ENCODE results near the gene SEC11A. TPM values are rescaled to one million over a fixed set of nuclear protein-coding genes. Genes with fewer than 3 reads are reported as not detected.

Gene SEC11A
- polyA plus RNA-seq, 3 donors, result 111 to 166 (median 154) TPM

GRCh38 chr15:84656972-84657371 is 59.0 kb downstream of the SEC11A start:
- no peaks in the 10 kb centered on the region for H3K9me3 ChIP-seq (replicated peaks in 1 of 2; ENCODE audit: control insufficient read depth in 1 of 2, insufficient read depth in 1 of 2, low read length in 2 of 2)
- Mint-ChIP-seq H3K27me3 (ENCODE audit: low read depth in 3 of 3) (peaks cover 0 to 8% (median 8%) of the 10 kb centered on the region in 3 donors), H3K4me1 (peaks cover 40% of the 10 kb centered on the region), H3K9me3 (peaks cover 0 to 1% (median 0%) of the 10 kb centered on the region in 7 donors), H3K4me3 (peak overlapping the region; percentile 82 to 83), H3K36me3 (peaks cover 12 to 29% of the 10 kb centered on the region in 2 donors), H3K27ac (no peak overlapping the region)
- intact Hi-C loops (cut with micrococcal nuclease), result loop anchor here (5.0 to 10.0 kb wide), 4 partner anchors 58 to 115 kb away; partner anchors contain the start of genes SEC11A (in 1 of the 2) and ZNF592 (in 1 of the 2)
- DNase-seq, result no peak
- no peak overlapping the region for H3K9ac ChIP-seq (ENCODE audit: insufficient read depth, low read length, poor library complexity, severe bottlenecking)
- H3K79me2 ChIP-seq (ENCODE audit: insufficient read depth, low read length), result peaks cover 12% of the 10 kb centered on the region
- H3K4me1 ChIP-seq (ENCODE audit: control insufficient read depth in 1 of 2, insufficient read depth in 2 of 2, low read length in 2 of 2), result peaks cover 31 to 39% of the 10 kb centered on the region in 2 donors
- H4K20me1 ChIP-seq (ENCODE audit: insufficient read depth, low read length), result peaks cover 18% of the 10 kb centered on the region
- 91% methylated on average over 7 of the region's 7 CpGs for WGBS (ENCODE audit: insufficient coverage)
- no peak for TF ChIP-seq CTCF (IDR thresholded peaks at IDR 0.05)
- no peak overlapping the region for H3K4me2 ChIP-seq (replicated peaks; ENCODE audit: extremely low read depth, low read length, poor library complexity, severe bottlenecking)
- H3K36me3 ChIP-seq (replicated peaks in 1 of 2; ENCODE audit: control insufficient read depth in 1 of 2, insufficient read depth in 2 of 2, low read length in 2 of 2), result peaks cover 3 to 24% of the 10 kb centered on the region in 2 donors
- no peaks in the 10 kb centered on the region for H3K27me3 ChIP-seq (ENCODE audit: control insufficient read depth in 2 of 2, insufficient read depth in 2 of 2, low read length in 2 of 2)
- H3K4me3 ChIP-seq (replicated peaks in 1 of 3; ENCODE audit: low read depth in 2 of 3, low read length in 3 of 3), result no peak overlapping the region
- no peak overlapping the region for H2AFZ ChIP-seq (ENCODE audit: insufficient read depth, low read depth, low read length, poor library complexity, severe bottlenecking)
- H3K27ac ChIP-seq (ENCODE audit: low read depth in 1 of 2, low read length in 2 of 2), result no peak overlapping the region

GRCh38 chr15:84654689-84655453 is 61.1 kb downstream of the SEC11A start:
- TF ChIP-seq CTCF (IDR thresholded peaks at IDR 0.05), result peak; percentile 79
- H3K79me2 ChIP-seq (ENCODE audit: insufficient read depth, low read length), result peaks cover 12% of the 10 kb centered on the region
- H4K20me1 ChIP-seq (ENCODE audit: insufficient read depth, low read length), result peaks cover 11% of the 10 kb centered on the region
- Mint-ChIP-seq H3K4me3 (peak overlapping the region; percentile 98 to 99), H3K36me3 (peaks cover 18 to 31% of the 10 kb centered on the region in 2 donors), H3K27ac (peak overlapping the region; percentile 37 to 98 (median 87)), H3K27me3 (ENCODE audit: low read depth in 3 of 3) (peaks cover 0 to 8% (median 6%) of the 10 kb centered on the region in 3 donors), H3K9me3 (peaks cover 0 to 1% (median 0%) of the 10 kb centered on the region in 7 donors), H3K4me1 (peaks cover 42% of the 10 kb centered on the region)
- 8% methylated on average over 13 of the region's 19 CpGs for WGBS (ENCODE audit: insufficient coverage)
- H3K27me3 ChIP-seq (ENCODE audit: control insufficient read depth in 2 of 2, insufficient read depth in 2 of 2, low read length in 2 of 2), result no peaks in the 10 kb centered on the region
- intact Hi-C loops (cut with micrococcal nuclease), result loop anchor here (2.0 to 10.0 kb wide), 6 partner anchors 24 to 117 kb away; partner anchors contain the start of genes SEC11A (in 1 of the 2), ZNF592 (in 1 of the 2) and ZSCAN2 (in 1 of the 2)
- H3K36me3 ChIP-seq (replicated peaks in 1 of 2; ENCODE audit: control insufficient read depth in 1 of 2, insufficient read depth in 2 of 2, low read length in 2 of 2), result peaks cover 8 to 31% of the 10 kb centered on the region in 2 donors
- peaks cover 31 to 39% of the 10 kb centered on the region in 2 donors for H3K4me1 ChIP-seq (ENCODE audit: control insufficient read depth in 1 of 2, insufficient read depth in 2 of 2, low read length in 2 of 2)
- H3K9me3 ChIP-seq (replicated peaks in 1 of 2; ENCODE audit: control insufficient read depth in 1 of 2, insufficient read depth in 1 of 2, low read length in 2 of 2), result no peaks in the 10 kb centered on the region
- peak overlapping the region; percentile 74 for H3K9ac ChIP-seq (ENCODE audit: insufficient read depth, low read length, poor library complexity, severe bottlenecking)
- peak overlapping the region; percentile 69 to 88 for H3K27ac ChIP-seq (ENCODE audit: low read depth in 1 of 2, low read length in 2 of 2)
- H3K4me3 ChIP-seq (replicated peaks in 1 of 3; ENCODE audit: low read depth in 2 of 3, low read length in 3 of 3), result peak overlapping the region; percentile 69 to 94 (median 83)
- peak; percentile 55 to 70 (median 64) for DNase-seq
- H3K4me2 ChIP-seq (replicated peaks; ENCODE audit: extremely low read depth, low read length, poor library complexity, severe bottlenecking), result peak overlapping the region; percentile 87
- peak overlapping the region; percentile 90 for H2AFZ ChIP-seq (ENCODE audit: insufficient read depth, low read depth, low read length, poor library complexity, severe bottlenecking)

Measured in CD14-positive monocyte (primary cell).